GM13977 (cell line): ENCODE data around the gene FBXL17.

Experiments used
- DNase-seq: peaks from one replicate; pipeline ENCODE4 v3.0.0; 2012; ENCODE audit warnings: low spot score
- in situ Hi-C: fragments of 300-500 bp; cut with MboI; formaldehyde crosslinking; loops from one replicate; pipeline ENCODE4 v1.12.0; 2022; ENCODE audit warnings: low sequenced_read_pairs, low pct_unique_long_range_greater_than_20kb, mixed read lengths, inconsistent platforms; ENCODE audit not compliant: unreplicated experiment
- TF ChIP-seq, protein P1 (sequence below): IDR thresholded peaks from 2 replicates; pipeline ENCODE4 v1.5.1; 2012; ENCODE audit warnings: mild to moderate bottlenecking, control low read depth; ENCODE audit not compliant: insufficient read depth; ENCODE audit errors: extremely low read depth, missing control alignments

The FBXL17 gene

DNA sequence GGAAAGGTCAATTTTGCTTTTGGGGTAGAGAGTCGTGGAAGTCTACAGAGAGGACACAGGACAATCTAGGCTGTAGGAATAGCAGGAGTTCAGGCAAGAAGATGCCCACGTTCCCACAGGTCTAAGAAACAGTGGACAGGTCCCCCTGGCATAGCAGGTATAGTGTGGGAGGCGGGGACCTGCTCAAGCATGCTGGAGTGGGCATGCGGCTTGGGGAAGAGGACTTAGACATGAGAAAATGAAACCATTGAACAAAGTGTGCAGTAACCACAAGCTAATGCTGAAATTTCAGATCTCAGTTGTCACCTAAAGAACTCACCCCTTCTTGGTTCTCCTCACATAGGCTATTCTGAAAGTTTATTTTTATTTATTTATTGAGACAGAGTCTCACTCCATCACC, 568.3 kb downstream of the FBXL17 start:
- peak; percentile 55 for DNase-seq
- in situ Hi-C loops, result no loop called here

DNA sequence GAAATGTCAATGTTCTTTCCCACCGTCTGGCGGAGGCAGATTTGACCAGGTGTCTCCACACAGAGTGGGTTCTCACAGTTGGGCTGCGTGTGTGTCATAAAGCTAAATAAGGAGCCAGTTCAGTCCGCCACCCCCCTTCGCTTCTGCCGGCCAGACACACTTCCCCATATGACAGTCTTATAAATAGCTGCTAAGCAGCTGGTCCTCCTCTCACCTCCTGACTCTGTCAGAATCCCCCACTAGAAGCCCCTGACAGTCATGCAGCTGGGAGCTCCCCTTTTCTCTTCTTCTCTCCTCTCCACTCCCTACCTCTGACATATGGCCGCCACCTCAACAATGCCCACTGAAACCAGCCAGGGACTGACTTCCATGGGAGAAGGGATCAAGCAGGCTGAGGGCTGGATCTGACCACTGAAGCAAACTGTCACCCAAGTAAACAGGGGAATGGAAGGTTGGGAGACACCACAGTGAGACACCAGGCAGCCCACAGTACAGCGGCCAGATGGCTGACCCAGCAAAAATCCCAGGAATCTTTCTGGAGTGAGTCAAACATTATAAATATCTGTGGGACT, 569.2 kb downstream of the FBXL17 start:
- in situ Hi-C loops, result no loop called here
- TF ChIP-seq, protein P1, sequence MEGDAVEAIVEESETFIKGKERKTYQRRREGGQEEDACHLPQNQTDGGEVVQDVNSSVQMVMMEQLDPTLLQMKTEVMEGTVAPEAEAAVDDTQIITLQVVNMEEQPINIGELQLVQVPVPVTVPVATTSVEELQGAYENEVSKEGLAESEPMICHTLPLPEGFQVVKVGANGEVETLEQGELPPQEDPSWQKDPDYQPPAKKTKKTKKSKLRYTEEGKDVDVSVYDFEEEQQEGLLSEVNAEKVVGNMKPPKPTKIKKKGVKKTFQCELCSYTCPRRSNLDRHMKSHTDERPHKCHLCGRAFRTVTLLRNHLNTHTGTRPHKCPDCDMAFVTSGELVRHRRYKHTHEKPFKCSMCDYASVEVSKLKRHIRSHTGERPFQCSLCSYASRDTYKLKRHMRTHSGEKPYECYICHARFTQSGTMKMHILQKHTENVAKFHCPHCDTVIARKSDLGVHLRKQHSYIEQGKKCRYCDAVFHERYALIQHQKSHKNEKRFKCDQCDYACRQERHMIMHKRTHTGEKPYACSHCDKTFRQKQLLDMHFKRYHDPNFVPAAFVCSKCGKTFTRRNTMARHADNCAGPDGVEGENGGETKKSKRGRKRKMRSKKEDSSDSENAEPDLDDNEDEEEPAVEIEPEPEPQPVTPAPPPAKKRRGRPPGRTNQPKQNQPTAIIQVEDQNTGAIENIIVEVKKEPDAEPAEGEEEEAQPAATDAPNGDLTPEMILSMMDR, result no peak
- DNase-seq, result peak; percentile 65

More for the DNA sequence above, 568.3 kb downstream of the FBXL17 start:
- TF ChIP-seq, protein P1, result no peak

DNA sequence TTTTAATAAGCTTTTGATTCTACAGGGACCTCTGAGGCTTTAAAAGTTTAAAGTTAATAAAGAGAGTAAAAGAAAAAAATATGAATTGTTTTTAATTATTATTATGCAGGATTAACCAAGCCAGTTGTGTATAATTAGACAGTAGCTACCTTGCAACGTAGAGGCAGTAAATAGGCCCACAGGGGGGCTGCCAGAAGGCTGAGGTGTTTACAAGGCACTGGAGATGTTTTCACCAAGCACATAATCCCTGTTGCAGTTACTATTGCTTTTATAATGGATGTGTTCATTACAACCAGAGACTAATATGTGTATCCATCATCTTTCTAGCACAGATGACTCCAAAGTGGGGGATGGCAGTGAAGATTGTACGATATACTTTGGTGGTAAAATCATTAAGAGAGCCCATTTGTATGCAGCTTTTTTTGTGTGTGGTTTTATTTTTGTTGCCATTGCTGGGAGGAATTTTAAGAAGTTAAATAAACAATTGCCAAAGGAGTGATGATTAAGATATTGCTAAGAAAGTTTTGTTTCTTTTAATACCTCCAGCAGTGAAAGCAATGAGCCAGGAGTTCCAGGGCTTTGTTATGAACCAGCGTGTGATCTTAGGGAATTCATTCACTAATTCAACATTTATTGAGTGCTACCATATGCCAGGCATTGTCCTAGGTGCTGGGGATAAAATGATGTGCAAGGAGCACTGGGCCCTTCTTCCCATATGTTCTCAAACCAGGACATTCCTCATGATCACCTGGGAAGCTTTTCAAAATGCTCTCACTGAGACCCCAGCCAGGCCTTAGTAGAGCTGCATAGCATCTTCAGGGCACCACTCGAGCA, 572.5 kb downstream of the FBXL17 start:
- in situ Hi-C loops, result no loop called here
- TF ChIP-seq, protein P1, result no peak
- DNase-seq, result no peak
